ENCODE data around the gene CAMK2N1.

DNA sequence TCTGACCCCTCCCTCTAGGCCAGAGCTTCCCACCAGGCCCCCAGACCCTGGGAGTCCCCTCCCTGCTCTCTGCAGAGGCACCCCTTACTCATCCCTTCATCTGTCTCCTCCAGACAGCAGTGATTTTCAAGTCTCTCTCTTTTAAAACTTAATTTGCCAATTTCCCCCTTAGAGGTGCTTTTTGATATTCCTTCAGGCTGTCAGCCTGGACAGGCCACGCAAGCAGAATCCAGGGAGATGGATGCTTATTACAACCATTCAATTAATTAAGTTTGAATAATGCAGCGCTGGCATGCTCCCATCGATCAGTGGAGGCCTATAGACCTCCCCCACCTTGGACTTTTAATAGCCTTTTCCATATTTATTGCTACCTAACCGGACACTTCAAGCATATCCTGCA is 6.2 kb downstream of the CAMK2N1 start:
- TF ChIP-seq, protein P1, sequence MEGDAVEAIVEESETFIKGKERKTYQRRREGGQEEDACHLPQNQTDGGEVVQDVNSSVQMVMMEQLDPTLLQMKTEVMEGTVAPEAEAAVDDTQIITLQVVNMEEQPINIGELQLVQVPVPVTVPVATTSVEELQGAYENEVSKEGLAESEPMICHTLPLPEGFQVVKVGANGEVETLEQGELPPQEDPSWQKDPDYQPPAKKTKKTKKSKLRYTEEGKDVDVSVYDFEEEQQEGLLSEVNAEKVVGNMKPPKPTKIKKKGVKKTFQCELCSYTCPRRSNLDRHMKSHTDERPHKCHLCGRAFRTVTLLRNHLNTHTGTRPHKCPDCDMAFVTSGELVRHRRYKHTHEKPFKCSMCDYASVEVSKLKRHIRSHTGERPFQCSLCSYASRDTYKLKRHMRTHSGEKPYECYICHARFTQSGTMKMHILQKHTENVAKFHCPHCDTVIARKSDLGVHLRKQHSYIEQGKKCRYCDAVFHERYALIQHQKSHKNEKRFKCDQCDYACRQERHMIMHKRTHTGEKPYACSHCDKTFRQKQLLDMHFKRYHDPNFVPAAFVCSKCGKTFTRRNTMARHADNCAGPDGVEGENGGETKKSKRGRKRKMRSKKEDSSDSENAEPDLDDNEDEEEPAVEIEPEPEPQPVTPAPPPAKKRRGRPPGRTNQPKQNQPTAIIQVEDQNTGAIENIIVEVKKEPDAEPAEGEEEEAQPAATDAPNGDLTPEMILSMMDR (IDR thresholded peaks at IDR 0.05): no peak
- TF ChIP-seq POLR2A (IDR thresholded peaks at IDR 0.05): no peak
